Astrocyte of the hippocampus (primary cell): ENCODE results near the gene C2orf49.

Source experiments
- DNase-seq: peaks from one replicate; pipeline ENCODE4 v3.0.0; 2011; ENCODE audit warnings: low read depth, low spot score

The C2orf49 gene

DNA sequence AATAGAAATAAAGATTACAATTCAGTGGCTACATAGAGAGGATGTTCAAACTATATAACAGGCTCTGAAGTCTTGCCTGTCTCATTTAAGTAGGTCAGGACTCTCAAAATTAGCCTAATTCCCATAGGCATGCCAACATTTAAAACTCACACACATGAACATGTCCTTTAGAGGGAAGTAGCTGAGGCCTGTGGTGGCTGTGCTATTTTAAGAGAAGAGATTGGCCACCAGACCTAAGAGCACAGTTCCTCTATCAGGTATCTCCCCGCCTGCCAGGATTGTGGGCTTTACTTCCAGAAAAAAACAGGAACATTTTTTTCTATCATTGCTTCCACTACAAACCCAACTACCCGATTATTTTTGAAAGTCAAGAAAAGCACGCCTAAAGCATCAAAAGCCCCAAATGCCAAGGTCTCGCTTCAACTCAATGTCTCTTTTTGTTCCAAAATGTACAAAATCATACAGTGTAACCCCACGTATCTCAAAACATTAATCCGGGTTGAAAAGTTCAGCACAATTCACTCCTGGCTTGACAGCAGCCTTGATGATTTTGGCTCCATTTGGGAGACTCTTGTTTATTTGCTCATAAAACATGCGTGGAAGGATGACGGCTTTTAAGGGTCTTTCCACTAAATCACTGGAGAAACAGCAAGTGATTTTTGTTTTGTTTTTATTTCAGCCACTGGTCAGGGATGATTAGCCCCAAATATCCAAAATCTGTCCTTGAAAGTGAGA is 46.3 kb downstream of the C2orf49 start:
- DNase-seq: no peak

DNA sequence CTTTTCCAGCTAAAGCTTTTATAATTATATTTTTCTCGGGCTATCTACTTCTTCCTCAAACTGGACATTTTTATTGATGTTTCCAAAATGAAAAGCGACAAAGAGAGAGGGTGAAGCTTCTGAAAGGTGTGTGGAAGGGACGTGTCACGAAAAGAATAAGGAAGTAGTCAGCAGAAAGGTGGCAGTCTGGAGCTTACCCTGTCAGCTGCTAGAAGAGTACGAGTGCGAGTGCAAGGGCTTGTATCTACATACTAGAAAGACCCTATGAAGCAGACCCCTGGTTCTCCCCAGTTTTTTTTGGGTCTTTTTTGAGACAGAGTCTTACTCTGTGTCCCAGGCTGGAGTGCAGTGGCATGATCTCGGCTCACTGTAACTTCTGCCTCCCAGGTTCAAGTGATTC is 46.9 kb downstream of the C2orf49 start:
- DNase-seq: no peak

DNA sequence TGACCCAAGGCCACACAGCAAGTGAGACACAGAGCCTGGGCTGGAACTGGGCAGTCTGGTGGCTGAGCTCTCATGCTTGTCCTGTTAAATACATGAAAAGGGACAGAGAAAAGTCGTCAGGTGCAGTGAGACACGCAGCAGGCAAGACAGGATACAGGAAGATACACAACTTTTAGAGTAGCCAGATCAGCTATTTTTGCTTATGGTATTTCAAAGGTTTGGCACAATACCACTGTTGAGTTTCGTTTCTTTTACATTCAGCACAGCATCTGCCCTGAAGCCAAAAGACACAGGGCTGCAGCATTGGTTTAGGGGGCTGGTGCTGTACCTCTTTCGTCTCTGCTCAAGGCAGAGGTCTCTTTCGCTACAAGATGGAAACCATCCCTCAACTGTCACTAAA is 47.5 kb downstream of the C2orf49 start:
- DNase-seq: no peak

DNA sequence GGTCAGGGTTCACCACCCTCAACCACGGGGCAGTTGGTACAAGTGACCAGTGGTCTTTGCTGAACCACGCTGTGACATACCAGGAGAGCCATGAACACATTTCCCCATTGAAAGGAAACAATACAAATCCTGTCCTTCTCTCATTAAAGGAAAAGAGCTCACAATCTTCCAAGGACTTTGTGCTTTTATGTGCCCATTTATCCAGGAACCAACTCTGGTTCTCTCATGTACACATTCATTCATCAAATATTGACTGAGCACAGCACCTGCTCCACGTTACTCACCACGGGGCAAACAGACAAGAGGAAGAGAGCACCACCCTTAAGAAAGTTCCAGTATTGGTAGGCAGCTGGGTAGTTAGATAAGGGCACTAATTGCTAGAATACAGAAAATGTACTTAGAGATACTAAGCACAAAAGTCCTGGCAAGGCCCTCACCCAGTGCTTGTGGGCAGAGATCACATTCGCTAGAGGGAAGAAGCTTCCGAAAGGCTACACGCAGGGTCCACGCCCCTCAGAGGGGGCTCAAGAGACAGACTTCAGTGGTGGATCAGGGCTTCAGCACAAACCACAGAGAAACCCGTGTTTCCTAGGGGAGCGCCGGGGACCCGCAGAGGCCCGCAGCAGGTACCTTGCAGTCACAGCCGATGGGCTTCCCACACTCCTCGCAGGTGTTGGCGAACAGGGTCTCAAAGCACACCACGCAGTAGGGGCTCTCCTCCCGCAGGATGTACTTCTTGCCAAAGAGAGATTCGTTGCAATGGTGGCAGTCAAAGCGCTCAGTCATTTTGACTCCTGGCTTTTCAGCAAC is 48.6 kb downstream of the C2orf49 start:
- DNase-seq: no peak

DNA sequence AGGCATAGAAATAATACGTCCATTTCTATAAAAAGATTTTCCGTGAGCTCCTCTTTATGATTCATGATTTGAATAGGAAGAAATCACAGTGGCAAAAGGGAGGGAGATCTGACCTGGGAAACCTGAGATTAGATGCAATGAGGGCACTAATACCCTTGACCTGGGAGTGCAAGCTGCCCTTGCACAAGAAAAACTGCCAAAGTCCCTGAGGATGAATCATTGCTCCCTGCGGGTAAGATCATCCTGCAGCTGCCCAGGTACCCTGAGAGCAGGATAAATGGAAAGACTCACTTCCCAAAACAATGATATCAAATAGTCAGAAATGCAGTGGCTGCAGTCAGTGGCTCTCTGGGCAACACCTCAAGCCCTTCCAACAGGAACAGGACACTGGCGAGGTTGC is 49.9 kb downstream of the C2orf49 start:
- no peak for DNase-seq

DNA sequence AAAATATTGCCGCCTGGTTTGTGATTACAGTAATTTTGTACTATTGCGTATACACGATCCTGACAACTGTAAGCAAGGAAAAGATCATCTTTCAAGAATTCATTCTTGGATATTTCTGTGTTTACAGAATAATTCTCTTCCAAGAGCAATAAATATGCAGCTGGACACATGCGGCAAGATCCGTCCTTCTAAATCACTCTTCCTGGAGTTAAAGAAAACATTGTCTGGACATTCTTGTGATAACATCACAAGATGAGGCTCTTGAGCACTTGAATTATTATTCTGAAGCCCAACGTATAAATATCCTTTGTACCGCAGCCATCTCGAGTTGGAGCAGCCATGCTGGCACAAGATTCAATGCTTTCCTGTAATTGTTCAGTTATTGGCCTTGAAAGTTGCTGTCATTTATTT is 51.6 kb downstream of the C2orf49 start:
- peak; percentile 71 for DNase-seq

DNA sequence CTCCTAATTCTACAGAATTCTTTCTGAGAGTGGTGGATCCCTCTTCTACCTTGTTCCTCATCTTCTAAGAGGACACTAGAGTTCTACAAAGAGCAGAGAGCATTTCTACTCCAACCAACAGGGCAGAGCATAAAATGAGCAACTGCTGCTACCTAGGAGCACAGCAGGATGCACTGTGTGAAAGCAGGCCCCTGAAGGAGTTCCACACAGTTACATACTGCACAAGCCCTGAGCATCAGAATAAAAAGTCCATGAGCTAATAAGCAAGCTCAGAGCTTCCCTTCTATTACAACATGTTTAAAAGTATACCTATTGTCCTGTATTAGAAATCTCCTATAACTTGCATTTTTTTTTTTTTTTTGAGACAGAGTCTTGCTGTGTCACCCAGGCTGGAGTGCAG is 53.1 kb downstream of the C2orf49 start:
- peak; percentile 26 for DNase-seq

DNA sequence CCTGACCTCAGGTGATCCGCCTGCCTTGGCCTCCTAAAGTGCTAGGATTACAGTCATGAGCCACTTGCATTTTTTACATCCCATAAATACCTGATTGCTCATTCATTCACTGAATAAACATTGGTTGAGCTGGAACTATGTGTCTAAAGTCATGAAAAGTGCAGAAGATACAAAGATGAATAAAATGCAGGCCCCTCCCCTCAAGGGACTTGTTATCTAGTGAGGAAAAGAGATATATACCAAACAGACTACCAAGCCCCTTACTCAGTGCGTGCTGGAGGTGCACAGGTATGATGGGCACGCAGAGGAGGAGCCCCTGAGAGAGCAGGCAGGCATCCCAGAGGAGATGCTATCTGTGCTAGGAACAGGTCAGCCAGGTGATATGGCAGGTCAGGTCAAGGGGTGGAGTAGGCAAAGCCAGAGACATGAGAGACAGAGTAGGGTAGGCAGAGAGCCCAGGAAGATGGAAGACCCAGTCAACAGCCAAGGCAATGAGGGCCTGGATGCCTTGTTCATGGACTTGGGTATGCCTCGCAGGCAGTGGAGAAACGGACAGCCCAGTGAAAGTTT is 53.8 kb downstream of the C2orf49 start:
- DNase-seq: peak; percentile 61

DNA sequence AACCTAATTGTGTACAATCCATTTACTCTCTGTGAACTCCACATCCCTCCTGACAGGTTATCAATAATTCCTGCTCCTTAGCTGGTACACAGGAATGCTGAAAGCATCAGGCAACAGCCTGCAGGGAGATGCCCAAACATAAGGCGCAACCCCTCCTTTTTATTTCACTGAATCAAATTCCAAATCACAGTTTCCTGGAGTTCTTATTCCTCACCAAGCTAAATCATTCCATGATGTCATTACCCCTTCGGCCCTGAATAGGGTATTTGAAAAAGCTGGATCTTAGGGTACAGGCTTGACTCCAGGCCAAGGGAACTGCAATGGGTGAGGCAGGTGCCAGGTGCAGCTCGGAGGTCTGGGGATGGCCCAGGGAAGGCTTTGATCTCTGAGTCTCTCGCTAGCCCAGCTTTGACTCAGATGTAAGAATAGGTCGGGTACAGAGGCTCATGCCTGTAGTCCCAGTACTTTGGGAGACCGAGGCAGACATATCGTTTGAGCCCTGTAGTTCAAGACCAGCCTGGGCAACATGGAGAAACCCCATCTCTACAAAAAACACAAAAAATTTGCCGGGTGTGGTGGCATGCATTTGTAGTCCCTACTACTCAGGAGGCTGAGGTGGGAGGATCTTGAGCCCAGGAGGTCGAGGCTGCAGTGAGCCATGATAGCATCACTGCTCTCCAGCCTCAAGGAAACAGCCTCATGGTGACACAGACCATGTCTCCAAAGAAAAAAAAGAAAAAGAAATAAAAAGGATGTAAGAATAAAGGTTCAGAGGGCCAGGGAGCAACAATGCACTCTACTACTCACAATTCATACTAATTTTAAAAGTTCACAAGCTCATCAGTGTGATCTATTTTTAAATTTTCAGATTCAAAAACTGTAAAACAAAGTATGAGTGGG is 54.7 kb downstream of the C2orf49 start:
- DNase-seq: peak; percentile 31

DNA sequence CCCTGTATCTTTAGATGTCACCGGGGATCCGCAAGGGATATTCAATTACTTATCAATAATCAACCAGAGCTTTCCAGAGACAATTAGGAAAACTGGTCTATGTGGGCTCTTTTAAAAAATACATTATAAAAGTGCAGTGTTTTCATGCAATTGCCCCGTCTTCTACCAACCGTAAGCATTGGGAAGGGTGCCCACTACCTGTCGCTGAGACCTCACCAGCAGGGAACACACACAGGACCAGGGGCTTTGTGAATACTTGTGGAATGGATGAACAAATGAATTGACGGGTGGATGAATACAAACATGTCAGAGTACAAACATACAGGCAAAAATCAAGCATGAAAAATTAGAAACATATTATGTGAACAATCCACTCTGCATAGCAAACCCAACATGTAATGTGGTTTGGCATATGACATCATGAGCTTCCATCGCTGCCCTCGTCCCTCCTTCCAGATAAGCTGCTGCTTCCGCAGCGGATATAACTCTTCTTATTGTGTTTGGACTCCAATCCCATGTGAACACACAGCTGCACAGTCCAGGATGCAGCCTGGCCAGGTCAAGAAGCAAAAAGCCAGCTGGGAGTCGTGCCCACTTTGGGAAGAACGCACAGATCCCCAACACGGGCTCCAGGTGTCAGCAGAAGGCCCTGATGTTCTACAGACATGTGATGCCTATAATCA is 56.2 kb downstream of the C2orf49 start:
- DNase-seq: peak; percentile 73

DNA sequence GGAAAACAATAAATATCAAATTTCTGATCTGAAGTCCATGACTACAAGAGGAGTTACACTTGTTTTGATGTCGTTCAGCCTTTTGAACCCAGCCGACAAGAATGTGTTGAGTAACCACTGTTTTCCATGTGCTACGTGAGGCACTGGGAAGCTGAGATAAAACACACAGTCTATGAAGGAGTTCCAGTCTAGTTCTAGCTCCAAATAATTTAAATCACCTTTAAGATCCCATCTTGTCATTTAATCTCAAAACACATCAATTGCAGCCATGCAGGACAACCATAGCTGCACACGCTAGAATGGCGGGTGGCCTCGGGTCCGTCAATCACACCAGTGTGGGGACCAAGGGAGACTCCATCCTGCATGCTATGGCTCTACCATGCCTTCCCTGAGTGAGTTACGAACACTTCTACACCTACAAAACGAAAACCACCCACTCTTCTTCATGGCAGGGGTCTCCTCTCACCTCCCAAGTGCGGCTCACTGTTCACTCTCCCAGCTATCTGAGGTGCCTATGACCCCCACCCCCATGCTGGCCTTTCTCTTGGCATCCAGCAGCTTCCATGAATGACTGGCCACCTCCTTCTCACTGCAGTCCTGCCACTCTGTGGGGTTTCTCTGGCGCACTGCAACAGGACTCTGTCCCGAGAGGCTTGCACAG is 57.7 kb downstream of the C2orf49 start:
- DNase-seq: peak; percentile 63

DNA sequence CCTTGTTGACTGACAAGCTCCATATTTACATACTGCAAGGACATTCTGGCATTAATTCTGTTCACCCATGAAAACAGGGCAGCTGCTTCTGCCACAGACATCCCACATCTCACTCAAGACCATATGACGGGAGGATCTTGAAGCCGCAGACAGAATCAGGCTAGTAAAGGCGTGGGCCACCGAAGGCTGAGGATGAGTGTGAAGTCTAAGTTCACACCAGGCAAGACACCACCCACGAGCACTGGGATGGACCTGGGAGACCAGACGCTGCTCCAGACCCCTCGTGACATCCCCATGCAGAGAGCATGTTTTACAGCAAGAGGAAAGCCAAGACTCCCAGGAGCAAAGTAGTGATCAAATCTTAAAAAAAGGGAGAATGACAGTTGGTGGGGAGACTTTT is 58.4 kb downstream of the C2orf49 start:
- peak; percentile 46 for DNase-seq

DNA sequence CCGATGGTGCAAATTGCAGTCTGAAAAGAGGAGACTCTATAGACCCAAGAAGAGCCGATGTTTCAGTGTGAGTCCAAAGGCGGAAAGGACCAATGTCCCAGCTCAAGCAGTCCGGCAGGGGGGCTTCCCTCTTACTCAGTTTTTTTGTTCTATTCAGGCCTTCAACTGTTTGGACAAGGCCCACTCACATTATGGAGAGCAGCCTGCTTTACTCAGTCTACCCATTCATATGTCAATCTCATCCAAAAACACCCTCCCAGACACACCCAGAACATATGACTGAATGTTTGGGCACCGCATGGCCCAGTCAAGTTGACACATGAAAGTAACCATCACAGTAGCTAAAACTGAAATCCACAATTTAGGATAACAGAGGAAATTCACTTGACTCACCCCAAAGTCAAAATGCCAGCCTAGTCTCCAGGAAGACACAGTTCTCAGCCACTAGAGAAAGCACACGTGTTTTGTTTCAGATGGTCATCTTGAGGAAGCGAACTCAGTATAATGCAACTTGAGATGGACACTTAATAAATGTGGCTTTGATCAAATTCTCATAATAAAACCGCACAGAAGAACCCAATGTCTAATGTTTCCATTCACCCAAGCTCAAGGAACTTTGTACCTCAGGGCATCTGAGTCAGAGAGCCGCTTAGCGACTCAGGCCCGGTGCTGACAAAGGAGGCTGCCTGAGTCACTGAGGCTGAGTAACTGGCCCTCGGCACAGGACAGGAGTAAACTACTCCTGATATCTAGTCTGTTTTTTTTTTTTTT is 59.1 kb downstream of the C2orf49 start:
- peak; percentile 91 for DNase-seq

DNA sequence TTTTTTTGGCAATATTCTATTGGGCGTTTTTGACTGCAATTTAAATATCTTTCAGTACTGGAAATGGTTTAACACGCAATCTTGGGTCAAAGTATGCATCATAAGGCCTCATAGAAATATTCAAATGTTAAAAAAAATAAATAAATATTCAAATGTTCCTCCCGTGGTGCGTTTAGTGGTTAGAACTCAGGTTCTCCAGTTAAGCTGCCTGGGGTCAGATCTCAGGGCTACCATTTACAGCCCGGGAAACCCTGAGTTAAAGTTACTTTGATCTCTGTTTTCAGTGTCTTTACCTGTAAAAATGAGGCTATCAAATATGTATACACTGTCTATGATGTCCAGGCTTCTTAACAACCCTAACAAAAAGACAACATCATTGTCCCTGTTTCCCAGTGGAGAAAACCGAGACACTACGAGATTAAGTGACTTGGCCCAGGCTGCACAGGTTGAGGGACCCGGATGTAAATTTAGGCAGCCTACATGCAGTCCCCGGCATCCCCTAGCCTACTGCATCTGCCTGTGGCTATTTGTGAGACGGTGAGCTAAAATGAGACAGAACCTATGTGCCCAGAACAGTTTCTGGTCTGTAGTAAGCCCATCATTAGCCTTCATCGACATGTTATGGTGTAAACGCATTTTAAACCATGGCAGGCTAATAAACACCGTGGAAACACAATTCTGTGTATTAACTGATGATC is 59.8 kb downstream of the C2orf49 start:
- peak; percentile 57 for DNase-seq

DNA sequence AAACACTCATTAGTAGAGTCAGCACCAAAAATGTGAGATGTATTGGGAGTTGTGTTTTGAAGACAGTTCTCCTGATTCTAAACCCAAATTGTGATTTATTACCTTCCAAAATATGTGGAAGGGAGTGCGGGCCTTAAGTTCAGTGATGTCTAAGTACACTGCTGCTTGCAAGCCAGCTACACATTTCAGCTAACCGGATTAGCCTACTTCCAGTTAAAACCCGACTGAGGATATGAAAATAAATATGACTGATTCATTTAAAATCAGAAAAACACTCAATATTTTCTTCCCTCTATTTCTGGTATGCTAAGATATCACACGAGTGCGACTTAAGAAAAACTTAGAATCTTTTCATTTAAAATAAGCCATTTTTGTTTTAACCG is 60.6 kb downstream of the C2orf49 start:
- peak; percentile 36 for DNase-seq

DNA sequence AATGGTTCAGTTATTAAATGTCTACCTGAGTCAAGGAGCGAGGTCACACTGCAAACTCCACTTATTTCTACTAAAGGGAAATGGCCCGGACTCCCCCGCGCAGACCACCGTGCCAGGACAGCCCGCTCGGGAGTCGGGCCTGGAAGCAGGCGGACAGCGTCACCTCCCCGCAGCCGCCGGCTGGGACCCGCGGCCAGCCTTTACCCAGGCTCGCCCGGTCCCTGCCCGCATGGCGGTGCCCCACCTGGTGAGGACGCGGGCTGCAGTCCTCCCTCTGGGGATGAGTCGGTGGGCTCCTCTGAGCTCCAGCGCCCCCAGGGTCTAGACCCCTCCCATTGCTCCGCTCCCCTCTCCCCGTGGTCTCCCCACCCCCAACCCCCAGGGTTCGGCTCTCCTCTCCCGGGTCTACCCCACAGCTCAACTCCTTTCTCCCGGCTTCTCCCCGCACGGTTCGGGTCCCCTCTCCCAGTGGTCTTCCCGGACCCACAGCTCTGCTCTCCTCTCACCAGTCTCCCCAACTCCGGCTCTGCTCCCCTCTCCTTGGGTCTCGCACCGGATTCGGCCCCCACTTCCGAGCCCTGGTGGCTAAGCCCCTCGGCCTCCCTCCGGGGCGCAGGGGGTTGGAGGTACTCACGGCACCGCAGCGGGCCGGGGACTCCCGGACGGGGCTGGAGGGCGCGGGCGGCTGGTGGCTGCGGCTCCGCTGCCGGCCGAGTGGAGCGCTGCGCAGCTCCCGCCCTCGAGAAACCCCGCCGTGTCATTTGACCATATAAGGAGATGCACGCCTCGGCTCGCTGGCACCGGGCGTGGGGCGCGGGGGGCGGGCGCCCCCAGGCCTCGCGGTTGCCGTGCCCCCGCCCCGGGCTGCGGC is 61.2 kb downstream of the C2orf49 start, which contains the start of gene FHL2:
TSS of gene FHL2 (minus strand) at position 716 of the 871 bp plus-strand sequence. CDS start 12,535 bp downstream, outside the sequence.
- DNase-seq: peak; percentile 97
